ENCODE results near the gene SHC2. TPM values are rescaled to one million over a fixed set of nuclear protein-coding genes. Genes with fewer than 3 reads are reported as not detected.

Gene SHC2
- total and polyA plus RNA-seq, 9 of the 15 experiments (the other 6 are each of a cell fraction or from before 2014, with no cell fraction given): 0.14 to 0.36 (median 0.17) TPM; not detected in 5

DNA sequence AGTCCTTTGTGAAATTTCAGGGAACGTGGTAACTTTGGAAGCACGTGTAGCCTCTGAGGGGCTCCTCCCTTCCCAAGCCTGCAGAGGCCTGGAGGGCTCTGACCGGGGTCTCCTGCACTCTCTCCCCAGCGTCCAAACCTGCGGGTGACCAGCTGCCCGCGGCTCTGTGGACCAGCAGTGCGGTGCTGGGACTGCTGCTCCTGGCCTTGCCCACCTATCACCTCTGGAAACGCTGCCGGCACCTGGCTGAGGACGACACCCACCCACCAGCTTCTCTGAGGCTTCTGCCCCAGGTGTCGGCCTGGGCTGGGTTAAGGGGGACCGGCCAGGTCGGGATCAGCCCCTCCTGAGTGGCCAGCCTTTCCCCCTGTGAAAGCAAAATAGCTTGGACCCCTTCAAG lies 43.8 kb upstream of the SHC2 start:
- intact Hi-C loops (cut with micrococcal nuclease): no loop called here
- 54% methylated on average over 14 of the region's 14 CpGs for whole genome bisulfite sequencing (ENCODE audit: insufficient coverage, low coverage, missing lambda C conversion rate)
- no peak for ATAC-seq

More for the DNA sequence above, 43.8 kb upstream of the SHC2 start:
- in situ Hi-C loops (cut with MboI): no loop called here
- Histone ChIP-seq H3K79me2 (ENCODE audit: control insufficient read depth, insufficient read depth, low read length) (peaks cover 13% of the 10 kb centered on the region; the same call in 2 of the 3 replicates), H3K36me3 (ENCODE audit: control insufficient read depth, insufficient read depth, low read length) (peaks cover 7% of the 10 kb centered on the region; the same call in 2 of the 3 replicates), H3K27ac (ENCODE audit: extremely low read depth, low read depth, low read length) (no peak overlapping the region), H4K20me1 (replicated peaks; ENCODE audit: control insufficient read depth, insufficient read depth, low read length) (no peaks in the 10 kb centered on the region), H3K27me3 (ENCODE audit: control insufficient read depth in 2 of 2, insufficient read depth in 2 of 2, low read length in 2 of 2) (no peaks in the 10 kb centered on the region), H3K9ac (ENCODE audit: insufficient read depth in 1 of 2, low read depth in 2 of 2, low read length in 2 of 2) (no peak overlapping the region), H3K9me3 (replicated peaks; ENCODE audit: control insufficient read depth, insufficient read depth, low read depth, low read length) (no peaks in the 10 kb centered on the region), H3K4me1 (replicated peaks in 1 of 2; ENCODE audit: control insufficient read depth in 2 of 2, insufficient read depth in 2 of 2, low read length in 2 of 2) (peaks cover 3 to 36% of the 10 kb centered on the region in 2 experiments; a peak in 4 of 5 replicates), H3K4me3 (no peak overlapping the region), H3K4me2 (ENCODE audit: insufficient read depth, low read length) (no peak overlapping the region), H3K9me1 (ENCODE audit: control insufficient read depth, insufficient read depth, low read length) (no peaks in the 10 kb centered on the region), H2AFZ (ENCODE audit: low read depth, low read length) (no peak overlapping the region)
- BruUV-seq (replicated peaks): no TSS peak
- FAIRE-seq (no peak), DNase-seq (ENCODE audit: extremely low read depth in 1 of 4, low spot score in 3 of 4) (no peak)
- CTCF ChIA-PET (ENCODE audit: low intra/inter-chr PET ratio): no interaction called here
- POLR2A ChIA-PET: no interaction called here
- TF ChIP-seq ATF7 (IDR thresholded peaks at IDR 0.05) (no peak), ZNF239 (CRISPR knock-in tag; IDR thresholded peaks at IDR 0.05) (no peak), MAFF (IDR thresholded peaks at IDR 0.05; ENCODE audit: low read length) (no peak), SRSF3 (IDR thresholded peaks at IDR 0.05; ENCODE audit: insufficient read depth, low read length) (no peak), RUNX1 (IDR thresholded peaks at IDR 0.05; ENCODE audit: low read depth) (no peak), BRCA1 (IDR thresholded peaks at IDR 0.05) (no peak), BRCA1 (CRISPR knock-in tag; IDR thresholded peaks at IDR 0.05) (no peak), JUND (IDR thresholded peaks at IDR 0.05; ENCODE audit: borderline replicate concordance, low read depth, low read length) (no peak), JUND (tag; IDR thresholded peaks at IDR 0.05; ENCODE audit: borderline replicate concordance, low read depth, low read length) (no peak)
- TF ChIP-seq, protein P1, sequence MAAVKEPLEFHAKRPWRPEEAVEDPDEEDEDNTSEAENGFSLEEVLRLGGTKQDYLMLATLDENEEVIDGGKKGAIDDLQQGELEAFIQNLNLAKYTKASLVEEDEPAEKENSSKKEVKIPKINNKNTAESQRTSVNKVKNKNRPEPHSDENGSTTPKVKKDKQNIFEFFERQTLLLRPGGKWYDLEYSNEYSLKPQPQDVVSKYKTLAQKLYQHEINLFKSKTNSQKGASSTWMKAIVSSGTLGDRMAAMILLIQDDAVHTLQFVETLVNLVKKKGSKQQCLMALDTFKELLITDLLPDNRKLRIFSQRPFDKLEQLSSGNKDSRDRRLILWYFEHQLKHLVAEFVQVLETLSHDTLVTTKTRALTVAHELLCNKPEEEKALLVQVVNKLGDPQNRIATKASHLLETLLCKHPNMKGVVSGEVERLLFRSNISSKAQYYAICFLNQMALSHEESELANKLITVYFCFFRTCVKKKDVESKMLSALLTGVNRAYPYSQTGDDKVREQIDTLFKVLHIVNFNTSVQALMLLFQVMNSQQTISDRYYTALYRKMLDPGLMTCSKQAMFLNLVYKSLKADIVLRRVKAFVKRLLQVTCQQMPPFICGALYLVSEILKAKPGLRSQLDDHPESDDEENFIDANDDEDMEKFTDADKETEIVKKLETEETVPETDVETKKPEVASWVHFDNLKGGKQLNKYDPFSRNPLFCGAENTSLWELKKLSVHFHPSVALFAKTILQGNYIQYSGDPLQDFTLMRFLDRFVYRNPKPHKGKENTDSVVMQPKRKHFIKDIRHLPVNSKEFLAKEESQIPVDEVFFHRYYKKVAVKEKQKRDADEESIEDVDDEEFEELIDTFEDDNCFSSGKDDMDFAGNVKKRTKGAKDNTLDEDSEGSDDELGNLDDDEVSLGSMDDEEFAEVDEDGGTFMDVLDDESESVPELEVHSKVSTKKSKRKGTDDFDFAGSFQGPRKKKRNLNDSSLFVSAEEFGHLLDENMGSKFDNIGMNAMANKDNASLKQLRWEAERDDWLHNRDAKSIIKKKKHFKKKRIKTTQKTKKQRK (IDR thresholded peaks at IDR 0.05; ENCODE audit: borderline replicate concordance, low read depth, low read length): no peak
- TF ChIP-seq, protein P2, sequence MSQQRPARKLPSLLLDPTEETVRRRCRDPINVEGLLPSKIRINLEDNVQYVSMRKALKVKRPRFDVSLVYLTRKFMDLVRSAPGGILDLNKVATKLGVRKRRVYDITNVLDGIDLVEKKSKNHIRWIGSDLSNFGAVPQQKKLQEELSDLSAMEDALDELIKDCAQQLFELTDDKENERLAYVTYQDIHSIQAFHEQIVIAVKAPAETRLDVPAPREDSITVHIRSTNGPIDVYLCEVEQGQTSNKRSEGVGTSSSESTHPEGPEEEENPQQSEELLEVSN (IDR thresholded peaks at IDR 0.05; ENCODE audit: borderline replicate concordance in 1 of 2, extremely low read depth in 1 of 2, insufficient read depth in 1 of 2, insufficient read length in 1 of 2, low read depth in 1 of 2, low read length in 1 of 2, poor library complexity in 1 of 2, severe bottlenecking in 1 of 2): no peak

Measured in K562 (cell line).